ENCODE measurements around the gene ADGRL4.
"Not testable (repeated sequence)": the region's sequence is repeated elsewhere in the genome, so short reads cannot be mapped to it uniquely, and the experiment has no call there.

Gene ADGRL4

GRCh38 chr1:78911956-78912880 lies 94.3 kb downstream of the ADGRL4 start:
- no peak for DNase-seq (ENCODE audit: low read depth, low spot score)
- no peaks in the 10 kb centered on the region for H3K9me3 ChIP-seq (ENCODE audit: low read depth, low read length)
- no peak overlapping the region for H3K4me3 ChIP-seq
- no peak for TF ChIP-seq POLR2AphosphoS5 (IDR thresholded peaks at IDR 0.05; ENCODE audit: borderline replicate concordance, low read depth, low read length)
- no peak for TF ChIP-seq EZH2 (IDR thresholded peaks at IDR 0.05)
- no peak for TF ChIP-seq FOXP2 (optimal IDR thresholded peaks at IDR 0.05; ENCODE audit: control extremely low read depth, extremely low read length, insufficient read depth)
- H3K36me3 ChIP-seq (ENCODE audit: insufficient read depth, low read length) = no peaks in the 10 kb centered on the region
- H3K27ac ChIP-seq = no peak overlapping the region
- H3K9ac ChIP-seq (ENCODE audit: insufficient read length) = no peak overlapping the region

GRCh38 chr1:78902641-78903040 lies 103.9 kb downstream of the ADGRL4 start:
- no peak overlapping the region for H3K9ac ChIP-seq (ENCODE audit: insufficient read length)
- H3K27ac ChIP-seq = no peak overlapping the region
- H3K9me3 ChIP-seq (ENCODE audit: low read depth, low read length) = no peaks in the 10 kb centered on the region
- TF ChIP-seq EZH2 (IDR thresholded peaks at IDR 0.05) (no peak), POLR2AphosphoS5 (IDR thresholded peaks at IDR 0.05; ENCODE audit: borderline replicate concordance, low read depth, low read length) (no peak), FOXP2 (optimal IDR thresholded peaks at IDR 0.05; ENCODE audit: control extremely low read depth, extremely low read length, insufficient read depth) (no peak)
- DNase-seq (ENCODE audit: low read depth, low spot score) = no peak
- H3K4me3 ChIP-seq = no peak overlapping the region
- no peaks in the 10 kb centered on the region for H3K36me3 ChIP-seq (ENCODE audit: insufficient read depth, low read length)

GRCh38 chr1:78894811-78895210 lies 111.7 kb downstream of the ADGRL4 start:
- Histone ChIP-seq H3K36me3 (ENCODE audit: insufficient read depth, low read length) (no peaks in the 10 kb centered on the region), H3K4me3 (no peak overlapping the region), H3K27ac (peak overlapping the region; percentile 16; the same call in 1 of the 2 replicates), H3K9me3 (ENCODE audit: low read depth, low read length) (no peaks in the 10 kb centered on the region), H3K9ac (ENCODE audit: insufficient read length) (no peak overlapping the region)
- TF ChIP-seq EZH2 (IDR thresholded peaks at IDR 0.05) (no peak), FOXP2 (optimal IDR thresholded peaks at IDR 0.05; ENCODE audit: control extremely low read depth, extremely low read length, insufficient read depth) (no peak), POLR2AphosphoS5 (IDR thresholded peaks at IDR 0.05; ENCODE audit: borderline replicate concordance, low read depth, low read length) (no peak)
- DNase-seq (ENCODE audit: low read depth, low spot score) = no peak

DNA sequence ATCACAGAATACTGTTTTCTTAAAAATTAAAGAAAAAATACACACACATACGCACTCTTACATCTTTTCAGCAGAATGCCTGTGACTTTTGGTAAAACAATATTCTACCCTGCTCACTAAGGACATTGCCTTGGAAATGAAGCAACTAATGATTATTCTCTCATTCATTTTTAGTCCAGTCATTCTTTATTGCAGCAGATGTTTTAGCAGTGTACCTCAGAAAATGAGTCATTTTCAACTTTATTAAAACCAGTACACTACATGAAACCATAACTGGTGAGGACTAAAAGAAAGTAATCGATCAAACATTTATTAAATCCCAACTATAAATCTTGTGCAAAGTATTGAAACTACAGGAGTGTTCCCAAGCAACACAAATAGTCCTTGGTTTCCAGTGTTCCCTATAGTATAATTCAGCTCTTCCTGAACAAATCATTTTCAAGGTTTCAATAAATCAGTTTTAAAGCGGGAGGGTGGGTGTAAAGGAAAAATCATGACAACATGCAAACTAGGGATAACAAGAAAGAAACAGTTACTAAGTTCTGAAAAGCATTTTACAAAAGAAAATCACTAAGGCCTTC lies 114.2 kb downstream of the ADGRL4 start:
- no peak for DNase-seq (ENCODE audit: low read depth, low spot score)
- Histone ChIP-seq H3K9me3 (ENCODE audit: low read depth, low read length) (no peaks in the 10 kb centered on the region), H3K36me3 (ENCODE audit: insufficient read depth, low read length) (no peaks in the 10 kb centered on the region), H3K27ac (no peak overlapping the region), H3K4me3 (no peak overlapping the region), H3K9ac (ENCODE audit: insufficient read length) (no peak overlapping the region)
- TF ChIP-seq POLR2AphosphoS5 (IDR thresholded peaks at IDR 0.05; ENCODE audit: borderline replicate concordance, low read depth, low read length) = no peak
- no peak for TF ChIP-seq FOXP2 (optimal IDR thresholded peaks at IDR 0.05; ENCODE audit: control extremely low read depth, extremely low read length, insufficient read depth)
- TF ChIP-seq EZH2 (IDR thresholded peaks at IDR 0.05) = no peak

DNA sequence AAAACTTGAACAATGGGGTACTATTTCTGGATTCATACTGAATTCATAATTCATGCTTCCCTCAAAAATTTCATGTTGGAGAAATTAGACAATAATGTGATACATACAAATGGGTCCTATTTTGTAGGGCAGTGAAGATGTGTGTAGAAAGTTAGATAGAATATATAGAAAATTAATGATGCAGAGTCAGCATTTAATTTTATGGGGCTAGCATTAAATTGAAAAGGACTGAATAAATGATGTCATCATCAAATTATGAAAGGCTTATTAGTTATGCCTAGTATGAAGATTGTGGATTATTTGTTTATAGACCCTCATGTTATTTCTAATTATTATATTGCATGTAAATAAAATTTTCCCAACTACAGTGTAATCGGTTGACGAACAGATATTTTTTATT lies 119.1 kb downstream of the ADGRL4 start:
- no peaks in the 10 kb centered on the region for H3K36me3 ChIP-seq (ENCODE audit: insufficient read depth, low read length)
- H3K27ac ChIP-seq = no peak overlapping the region
- DNase-seq (ENCODE audit: low read depth, low spot score) = no peak
- no peak overlapping the region for H3K9ac ChIP-seq (ENCODE audit: insufficient read length)
- no peak overlapping the region for H3K4me3 ChIP-seq
- TF ChIP-seq FOXP2 (optimal IDR thresholded peaks at IDR 0.05; ENCODE audit: control extremely low read depth, extremely low read length, insufficient read depth) = no peak
- TF ChIP-seq POLR2AphosphoS5 (IDR thresholded peaks at IDR 0.05; ENCODE audit: borderline replicate concordance, low read depth, low read length) = no peak
- no peak for TF ChIP-seq EZH2 (IDR thresholded peaks at IDR 0.05)
- no peaks in the 10 kb centered on the region for H3K9me3 ChIP-seq (ENCODE audit: low read depth, low read length)

DNA sequence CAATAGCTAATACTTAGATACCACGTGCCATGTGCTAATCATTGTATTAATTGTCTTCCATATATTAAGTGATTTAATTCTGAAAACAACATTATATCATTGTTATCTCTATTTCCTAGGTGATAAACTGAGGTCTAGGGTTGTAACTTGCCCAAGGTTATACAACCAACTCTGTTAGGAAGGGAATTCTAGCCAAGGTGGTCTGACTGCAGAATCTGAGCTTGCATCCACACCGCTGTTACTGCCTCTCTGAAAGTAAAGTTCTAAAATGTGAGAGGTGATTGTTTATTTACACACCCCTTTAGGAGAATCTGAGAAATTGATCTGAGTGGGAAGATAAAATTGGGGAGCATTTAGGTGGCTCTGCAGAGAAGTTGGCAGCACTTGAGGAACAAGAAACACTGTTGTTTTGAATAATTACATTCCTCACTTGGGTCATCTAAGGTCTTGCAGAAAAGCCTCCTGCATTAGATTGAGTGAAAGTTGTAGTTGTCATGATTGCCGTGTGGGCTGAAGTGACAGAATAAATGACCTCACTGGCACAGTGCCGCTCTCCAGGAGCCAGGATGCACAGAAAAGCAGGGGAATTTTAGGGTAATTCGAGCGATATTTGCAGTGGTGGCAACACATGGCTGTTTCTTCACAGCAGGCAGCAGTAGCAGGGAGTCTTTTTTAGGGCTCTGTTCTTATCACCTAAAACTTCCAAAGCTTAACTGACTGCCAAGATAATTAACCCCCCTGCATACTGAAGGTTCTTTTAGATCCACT lies 121.7 kb downstream of the ADGRL4 start:
- peak overlapping the region; percentile 67 for H3K4me3 ChIP-seq

GRCh38 chr1:78880223-78880622 lies 126.3 kb downstream of the ADGRL4 start:
- no peak for DNase-seq (ENCODE audit: low read depth, low spot score)
- TF ChIP-seq FOXP2 (optimal IDR thresholded peaks at IDR 0.05; ENCODE audit: control extremely low read depth, extremely low read length, insufficient read depth) (no peak), EZH2 (IDR thresholded peaks at IDR 0.05) (no peak), POLR2AphosphoS5 (IDR thresholded peaks at IDR 0.05; ENCODE audit: borderline replicate concordance, low read depth, low read length) (no peak)
- Histone ChIP-seq H3K27ac (no peak overlapping the region), H3K9me3 (ENCODE audit: low read depth, low read length) (no peaks in the 10 kb centered on the region), H3K36me3 (ENCODE audit: insufficient read depth, low read length) (no peaks in the 10 kb centered on the region), H3K4me3 (no peak overlapping the region), H3K9ac (ENCODE audit: insufficient read length) (no peak overlapping the region)

More for the DNA sequence above, 121.7 kb downstream of the ADGRL4 start:
- peak overlapping the region; percentile 38 for H3K27ac ChIP-seq
- no peaks in the 10 kb centered on the region for H3K36me3 ChIP-seq (ENCODE audit: insufficient read depth, low read length)
- H3K9ac ChIP-seq (ENCODE audit: insufficient read length) = peak overlapping the region; percentile 46
- H3K9me3 ChIP-seq (ENCODE audit: low read depth, low read length) = no peaks in the 10 kb centered on the region
- no peak for TF ChIP-seq EZH2 (IDR thresholded peaks at IDR 0.05)
- DNase-seq (ENCODE audit: low read depth, low spot score) = no peak

DNA sequence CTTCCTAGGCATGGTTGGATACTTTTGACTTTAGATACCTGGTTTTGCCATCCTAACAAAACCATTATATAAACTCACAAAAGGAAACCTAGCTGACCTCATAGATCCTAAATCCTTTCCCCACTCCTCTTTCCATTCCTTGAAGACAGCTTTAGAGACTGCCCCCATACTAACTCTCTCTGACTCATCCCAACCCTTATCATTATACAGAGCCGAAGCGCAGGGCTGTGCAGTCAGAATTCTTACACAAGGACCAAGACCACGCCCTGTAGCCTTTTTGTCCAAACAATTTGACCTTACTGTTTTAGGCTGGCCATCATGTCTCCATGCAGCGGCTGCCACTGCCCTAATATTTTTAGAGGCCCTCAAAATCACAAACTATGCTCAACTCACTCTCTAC lies 130.5 kb downstream of the ADGRL4 start:
- not testable (repeated sequence) for H3K4me3 ChIP-seq; H3K9me3 ChIP-seq (ENCODE audit: low read depth, low read length); H3K9ac ChIP-seq (ENCODE audit: insufficient read length); H3K36me3 ChIP-seq (ENCODE audit: insufficient read depth, low read length); H3K27ac ChIP-seq; DNase-seq (ENCODE audit: low read depth, low spot score)

GRCh38 chr1:78872801-78873200 lies 133.7 kb downstream of the ADGRL4 start:
- not testable (repeated sequence) for DNase-seq (ENCODE audit: low read depth, low spot score); H3K4me3 ChIP-seq; H3K9me3 ChIP-seq (ENCODE audit: low read depth, low read length); H3K36me3 ChIP-seq (ENCODE audit: insufficient read depth, low read length); H3K9ac ChIP-seq (ENCODE audit: insufficient read length); H3K27ac ChIP-seq

All from SK-N-MC (cell line).